ENCODE measurements around the gene CNKSR2. TPM values are rescaled to one million over a fixed set of nuclear protein-coding genes. Genes with fewer than 3 reads are reported as not detected.

Gene CNKSR2
- 10 to 100 TPM in 1 of 3 donors, 1 to 10 TPM in 2; 4.9 to 11.2 (median 5.4) TPM for total RNA-seq

DNA sequence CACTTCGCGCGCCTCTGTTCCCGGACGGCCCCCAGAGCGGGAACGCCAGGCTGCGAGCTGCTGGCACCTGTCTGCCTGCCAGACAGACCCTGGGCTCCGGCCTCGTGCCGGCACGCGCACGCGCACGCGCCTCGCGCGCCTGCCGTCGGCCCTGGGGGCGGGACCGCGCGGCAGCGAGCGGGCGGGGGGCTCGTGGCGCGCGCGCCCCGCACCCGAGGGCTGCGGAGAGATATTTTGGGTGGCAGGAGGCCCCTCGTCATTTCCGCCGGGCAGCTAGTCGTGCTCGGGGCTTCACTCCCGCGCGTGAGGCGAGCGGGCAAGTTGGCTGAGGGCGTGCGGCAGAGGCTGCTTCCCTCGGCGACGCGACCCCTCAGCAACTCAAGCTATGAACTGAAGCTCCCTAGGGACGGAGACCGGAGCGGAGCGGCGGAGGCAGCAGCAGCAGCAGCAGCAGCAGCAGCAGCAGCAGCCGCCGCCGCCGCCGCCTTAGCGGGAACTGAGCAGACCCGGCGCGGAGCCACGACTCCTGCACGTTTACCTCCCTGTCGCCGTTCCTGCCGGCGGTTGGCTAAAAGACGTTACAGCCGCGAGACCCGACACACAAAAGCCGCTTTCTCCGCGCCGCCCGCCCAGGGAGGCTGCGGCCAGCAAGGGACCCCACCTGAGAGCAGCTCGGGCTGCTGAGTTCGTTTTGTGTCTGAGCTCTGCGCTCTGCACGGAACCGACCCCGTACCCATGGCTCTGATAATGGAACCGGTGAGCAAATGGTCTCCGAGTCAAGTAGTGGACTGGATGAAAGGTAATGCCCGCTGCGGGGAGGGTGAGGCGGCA is at the start of gene CNKSR2:
Gene CNKSR2 (plus strand): TSS at position 256 of the 831 bp plus-strand sequence. CDS start 480 bp downstream, at position 736.
- Histone ChIP-seq H3K27me3 (peaks cover 0 to 26% of the 10 kb centered on the region in 2 donors), H3K9me3 (no peaks in the 10 kb centered on the region), H3K4me3 (peak within 1 kb of the TSS; percentile 57 to 69 (median 58)), H3K27ac (peak within 1 kb of the TSS in 1 of 2 donors; percentile 32), H3K36me3 (no peaks in the 10 kb centered on the region), H3K4me1 (no peaks in the 10 kb centered on the region)
- intact Hi-C loops (cut with DNase I; ENCODE audit: low total_unique reads) = no loop called here
- DNase-seq (ENCODE audit: low spot score in 2 of 2) = peak in 1 of 2 donors; percentile 48
- TF ChIP-seq POLR2AphosphoS5 (IDR thresholded peaks at IDR 0.05) (no peak), POLR2A (IDR thresholded peaks at IDR 0.05) (no peak)
- TF ChIP-seq, protein P1, sequence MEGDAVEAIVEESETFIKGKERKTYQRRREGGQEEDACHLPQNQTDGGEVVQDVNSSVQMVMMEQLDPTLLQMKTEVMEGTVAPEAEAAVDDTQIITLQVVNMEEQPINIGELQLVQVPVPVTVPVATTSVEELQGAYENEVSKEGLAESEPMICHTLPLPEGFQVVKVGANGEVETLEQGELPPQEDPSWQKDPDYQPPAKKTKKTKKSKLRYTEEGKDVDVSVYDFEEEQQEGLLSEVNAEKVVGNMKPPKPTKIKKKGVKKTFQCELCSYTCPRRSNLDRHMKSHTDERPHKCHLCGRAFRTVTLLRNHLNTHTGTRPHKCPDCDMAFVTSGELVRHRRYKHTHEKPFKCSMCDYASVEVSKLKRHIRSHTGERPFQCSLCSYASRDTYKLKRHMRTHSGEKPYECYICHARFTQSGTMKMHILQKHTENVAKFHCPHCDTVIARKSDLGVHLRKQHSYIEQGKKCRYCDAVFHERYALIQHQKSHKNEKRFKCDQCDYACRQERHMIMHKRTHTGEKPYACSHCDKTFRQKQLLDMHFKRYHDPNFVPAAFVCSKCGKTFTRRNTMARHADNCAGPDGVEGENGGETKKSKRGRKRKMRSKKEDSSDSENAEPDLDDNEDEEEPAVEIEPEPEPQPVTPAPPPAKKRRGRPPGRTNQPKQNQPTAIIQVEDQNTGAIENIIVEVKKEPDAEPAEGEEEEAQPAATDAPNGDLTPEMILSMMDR (IDR thresholded peaks at IDR 0.05) = no peak

DNA sequence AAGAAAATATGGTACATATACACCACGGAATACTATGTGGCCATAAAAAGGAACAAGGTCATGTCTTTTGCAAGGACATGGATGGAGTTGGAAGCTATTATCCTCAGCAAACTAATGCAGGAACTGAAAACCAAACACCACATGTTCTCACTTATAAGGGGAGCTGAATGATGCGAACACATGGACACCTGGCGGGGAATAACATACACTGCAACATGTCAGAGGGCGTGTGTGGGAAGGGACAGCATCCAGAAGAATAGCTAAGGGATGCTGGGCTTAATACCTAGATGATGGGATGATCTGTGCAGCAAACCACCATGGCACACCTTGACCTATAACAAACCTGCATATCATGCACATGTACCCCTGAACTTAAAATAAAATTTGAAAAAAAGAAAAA is 19.5 kb upstream of the CNKSR2 start:
- TF ChIP-seq POLR2A (IDR thresholded peaks at IDR 0.05) = no peak
- TF ChIP-seq POLR2AphosphoS5 (IDR thresholded peaks at IDR 0.05) = no peak
- TF ChIP-seq, protein P1 (IDR thresholded peaks at IDR 0.05) = no peak
- H3K27me3 ChIP-seq = no peaks in the 10 kb centered on the region
- no peaks in the 10 kb centered on the region for H3K4me1 ChIP-seq
- intact Hi-C loops (cut with DNase I; ENCODE audit: low total_unique reads) = no loop called here
- peaks cover 7 to 44% of the 10 kb centered on the region in 2 donors for H3K9me3 ChIP-seq
- H3K36me3 ChIP-seq = no peaks in the 10 kb centered on the region
- no peak for DNase-seq (ENCODE audit: low spot score in 2 of 2)
- H3K27ac ChIP-seq = no peak overlapping the region
- H3K4me3 ChIP-seq = no peak overlapping the region

DNA sequence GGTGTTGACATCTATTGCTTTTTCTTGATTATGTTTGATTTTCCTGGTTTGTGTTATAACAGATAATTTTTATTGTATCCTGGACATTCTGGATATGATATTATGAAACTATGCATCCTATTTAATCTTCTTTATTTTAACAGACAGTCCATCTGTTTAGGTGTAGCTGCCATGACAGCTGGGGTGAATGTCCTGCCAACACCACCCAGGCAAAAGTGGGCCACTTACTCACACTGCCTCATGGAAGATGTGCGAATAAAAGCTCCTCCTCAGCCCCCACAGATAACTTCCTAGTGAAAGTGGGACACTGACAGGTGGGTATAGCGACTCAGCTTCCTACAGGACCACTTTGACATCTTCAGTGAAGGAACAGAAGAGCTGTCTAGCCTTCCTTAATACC is 18.4 kb upstream of the CNKSR2 start:
- Histone ChIP-seq H3K27ac (no peak overlapping the region), H3K4me3 (no peak overlapping the region), H3K27me3 (no peaks in the 10 kb centered on the region), H3K36me3 (no peaks in the 10 kb centered on the region), H3K9me3 (peaks cover 0 to 33% of the 10 kb centered on the region in 2 donors), H3K4me1 (no peaks in the 10 kb centered on the region)
- intact Hi-C loops (cut with DNase I; ENCODE audit: low total_unique reads) = no loop called here
- DNase-seq (ENCODE audit: low spot score in 2 of 2) = no peak
- TF ChIP-seq, protein P1 (IDR thresholded peaks at IDR 0.05) = no peak
- TF ChIP-seq POLR2A (IDR thresholded peaks at IDR 0.05) (no peak), POLR2AphosphoS5 (IDR thresholded peaks at IDR 0.05) (no peak)

DNA sequence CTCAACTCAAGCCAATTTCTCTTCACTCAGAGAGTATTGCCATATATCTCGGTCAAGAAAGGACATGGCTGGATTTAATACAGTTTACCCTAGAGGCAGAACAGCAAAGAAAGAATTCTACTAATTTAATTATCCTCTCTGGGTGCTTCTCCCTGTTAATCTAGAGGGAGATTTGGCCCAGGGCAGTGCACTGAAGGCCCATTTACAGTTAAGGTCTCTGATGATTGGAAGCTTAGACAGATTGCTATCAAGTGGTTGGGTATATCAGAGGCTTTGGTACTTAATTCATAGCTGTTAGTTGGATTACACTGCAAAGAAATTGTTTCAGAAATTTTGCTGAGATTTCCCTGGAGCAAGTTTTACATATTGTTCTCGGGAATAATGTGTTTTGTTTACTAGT is 4.6 kb upstream of the CNKSR2 start:
- no peak for DNase-seq (ENCODE audit: low spot score in 2 of 2)
- TF ChIP-seq POLR2A (IDR thresholded peaks at IDR 0.05) (no peak), POLR2AphosphoS5 (IDR thresholded peaks at IDR 0.05) (no peak)
- TF ChIP-seq, protein P1 (IDR thresholded peaks at IDR 0.05) = no peak
- peaks cover 0 to 5% of the 10 kb centered on the region in 2 donors for H3K9me3 ChIP-seq
- peaks cover 0 to 7% of the 10 kb centered on the region in 2 donors for H3K27me3 ChIP-seq
- intact Hi-C loops (cut with DNase I; ENCODE audit: low total_unique reads) = no loop called here
- H3K4me1 ChIP-seq = no peaks in the 10 kb centered on the region
- H3K36me3 ChIP-seq = no peaks in the 10 kb centered on the region
- no peak overlapping the region for H3K4me3 ChIP-seq
- no peak overlapping the region for H3K27ac ChIP-seq

DNA sequence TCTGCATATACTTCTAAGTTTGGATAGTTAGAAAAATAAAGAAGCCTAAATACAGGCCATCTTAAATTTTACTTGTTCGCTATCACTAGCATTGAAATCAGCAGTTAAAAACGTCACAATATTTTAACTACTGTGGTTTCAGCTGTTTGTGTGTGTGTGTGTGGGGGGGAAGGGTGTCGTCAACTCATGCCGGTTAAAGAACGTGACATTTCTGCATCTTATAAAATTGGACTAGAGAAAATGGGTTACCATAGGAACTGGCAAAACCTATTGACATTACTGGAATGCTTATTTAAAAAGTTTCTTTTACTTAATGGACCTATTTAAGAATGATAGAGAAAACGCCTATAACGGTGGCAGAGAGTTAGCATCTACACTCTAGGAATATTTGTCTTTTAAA is 1.2 kb upstream of the CNKSR2 start:
- H3K4me1 ChIP-seq = no peaks in the 10 kb centered on the region
- H3K4me3 ChIP-seq = no peak overlapping the region
- intact Hi-C loops (cut with DNase I; ENCODE audit: low total_unique reads) = no loop called here
- H3K27ac ChIP-seq = no peak overlapping the region
- no peak for DNase-seq (ENCODE audit: low spot score in 2 of 2)
- H3K9me3 ChIP-seq = no peaks in the 10 kb centered on the region
- peaks cover 0 to 26% of the 10 kb centered on the region in 2 donors for H3K27me3 ChIP-seq
- no peaks in the 10 kb centered on the region for H3K36me3 ChIP-seq
- TF ChIP-seq POLR2A (IDR thresholded peaks at IDR 0.05) (no peak), POLR2AphosphoS5 (IDR thresholded peaks at IDR 0.05) (no peak)
- TF ChIP-seq, protein P1 (IDR thresholded peaks at IDR 0.05) = no peak
